ENCODE results near the gene SAMD3.

GRCh38 chr6:130252527-130253237, 29.9 kb upstream of the SAMD3 start:
- no peak for TF ChIP-seq TCF7L2 (IDR thresholded peaks at IDR 0.05; ENCODE audit: borderline replicate concordance, extremely low read depth, insufficient read depth, insufficient read length)
- TF ChIP-seq, protein P1, sequence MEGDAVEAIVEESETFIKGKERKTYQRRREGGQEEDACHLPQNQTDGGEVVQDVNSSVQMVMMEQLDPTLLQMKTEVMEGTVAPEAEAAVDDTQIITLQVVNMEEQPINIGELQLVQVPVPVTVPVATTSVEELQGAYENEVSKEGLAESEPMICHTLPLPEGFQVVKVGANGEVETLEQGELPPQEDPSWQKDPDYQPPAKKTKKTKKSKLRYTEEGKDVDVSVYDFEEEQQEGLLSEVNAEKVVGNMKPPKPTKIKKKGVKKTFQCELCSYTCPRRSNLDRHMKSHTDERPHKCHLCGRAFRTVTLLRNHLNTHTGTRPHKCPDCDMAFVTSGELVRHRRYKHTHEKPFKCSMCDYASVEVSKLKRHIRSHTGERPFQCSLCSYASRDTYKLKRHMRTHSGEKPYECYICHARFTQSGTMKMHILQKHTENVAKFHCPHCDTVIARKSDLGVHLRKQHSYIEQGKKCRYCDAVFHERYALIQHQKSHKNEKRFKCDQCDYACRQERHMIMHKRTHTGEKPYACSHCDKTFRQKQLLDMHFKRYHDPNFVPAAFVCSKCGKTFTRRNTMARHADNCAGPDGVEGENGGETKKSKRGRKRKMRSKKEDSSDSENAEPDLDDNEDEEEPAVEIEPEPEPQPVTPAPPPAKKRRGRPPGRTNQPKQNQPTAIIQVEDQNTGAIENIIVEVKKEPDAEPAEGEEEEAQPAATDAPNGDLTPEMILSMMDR (IDR thresholded peaks at IDR 0.05 in 2 of 3, conservative IDR thresholded peaks at IDR 0.05 in 1 of 3; ENCODE audit: borderline replicate concordance in 1 of 3, insufficient read depth in 1 of 3, low read depth in 2 of 3, low read length in 2 of 3) = no peak
- TF ChIP-seq JUND (IDR thresholded peaks at IDR 0.05) = no peak
- no peak for TF ChIP-seq POLR2A (IDR thresholded peaks at IDR 0.05; ENCODE audit: borderline replicate concordance, extremely low read depth, insufficient read depth, insufficient read length)
- TF ChIP-seq SIN3A (IDR thresholded peaks at IDR 0.05; ENCODE audit: low read depth) = no peak
- no peak for TF ChIP-seq EZH2 (IDR thresholded peaks at IDR 0.05)
- TF ChIP-seq, protein P2, sequence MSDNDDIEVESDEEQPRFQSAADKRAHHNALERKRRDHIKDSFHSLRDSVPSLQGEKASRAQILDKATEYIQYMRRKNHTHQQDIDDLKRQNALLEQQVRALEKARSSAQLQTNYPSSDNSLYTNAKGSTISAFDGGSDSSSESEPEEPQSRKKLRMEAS (IDR thresholded peaks at IDR 0.05) = no peak
- TF ChIP-seq, protein P3, sequence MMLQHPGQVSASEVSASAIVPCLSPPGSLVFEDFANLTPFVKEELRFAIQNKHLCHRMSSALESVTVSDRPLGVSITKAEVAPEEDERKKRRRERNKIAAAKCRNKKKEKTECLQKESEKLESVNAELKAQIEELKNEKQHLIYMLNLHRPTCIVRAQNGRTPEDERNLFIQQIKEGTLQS (IDR thresholded peaks at IDR 0.05) = no peak
- TF ChIP-seq CEBPB (IDR thresholded peaks at IDR 0.05; ENCODE audit: low read depth) = no peak
- TF ChIP-seq YY1 (IDR thresholded peaks at IDR 0.05; ENCODE audit: extremely low read depth, insufficient replicate concordance, low read depth, low read length) = no peak
- TF ChIP-seq EGR1 (IDR thresholded peaks at IDR 0.05; ENCODE audit: low read depth) = no peak
- TF ChIP-seq, protein P4, sequence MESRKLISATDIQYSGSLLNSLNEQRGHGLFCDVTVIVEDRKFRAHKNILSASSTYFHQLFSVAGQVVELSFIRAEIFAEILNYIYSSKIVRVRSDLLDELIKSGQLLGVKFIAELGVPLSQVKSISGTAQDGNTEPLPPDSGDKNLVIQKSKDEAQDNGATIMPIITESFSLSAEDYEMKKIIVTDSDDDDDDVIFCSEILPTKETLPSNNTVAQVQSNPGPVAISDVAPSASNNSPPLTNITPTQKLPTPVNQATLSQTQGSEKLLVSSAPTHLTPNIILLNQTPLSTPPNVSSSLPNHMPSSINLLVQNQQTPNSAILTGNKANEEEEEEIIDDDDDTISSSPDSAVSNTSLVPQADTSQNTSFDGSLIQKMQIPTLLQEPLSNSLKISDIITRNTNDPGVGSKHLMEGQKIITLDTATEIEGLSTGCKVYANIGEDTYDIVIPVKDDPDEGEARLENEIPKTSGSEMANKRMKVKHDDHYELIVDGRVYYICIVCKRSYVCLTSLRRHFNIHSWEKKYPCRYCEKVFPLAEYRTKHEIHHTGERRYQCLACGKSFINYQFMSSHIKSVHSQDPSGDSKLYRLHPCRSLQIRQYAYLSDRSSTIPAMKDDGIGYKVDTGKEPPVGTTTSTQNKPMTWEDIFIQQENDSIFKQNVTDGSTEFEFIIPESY (IDR thresholded peaks at IDR 0.05; ENCODE audit: extremely low read depth, insufficient replicate concordance, low read length) = no peak

Measured in HCT116 (cell line).